ENCODE data around the gene TMEM44. TPM values are rescaled to one million over a fixed set of nuclear protein-coding genes. Genes with fewer than 3 reads are reported as not detected.

Gene TMEM44
- total RNA-seq, 1 donor from 2014 or later, result 7.5 TPM

- peak; percentile 75 for DNase-seq
- peaks cover 37% of the 10 kb centered on the region for H3K4me1 ChIP-seq
- no peak overlapping the region for H3K4me3 ChIP-seq
- H3K9me3 ChIP-seq (replicated peaks), result no peaks in the 10 kb centered on the region
- H3K27me3 ChIP-seq (ENCODE audit: low read depth), result no peaks in the 10 kb centered on the region
- peak overlapping the region; percentile 69 for H3K27ac ChIP-seq (replicated peaks)
- H3K36me3 ChIP-seq, result no peaks in the 10 kb centered on the region
- intact Hi-C loops (cut with micrococcal nuclease), result no loop called here
- no peak for TF ChIP-seq CTCF (IDR thresholded peaks at IDR 0.05; ENCODE audit: borderline replicate concordance)
Measured at GRCh38 chr3:194579091-194579606, 54.1 kb downstream of the TMEM44 start.

GRCh38 chr3:194577986-194578905, 55.0 kb downstream of the TMEM44 start:
- Histone ChIP-seq H3K27me3 (ENCODE audit: low read depth) (no peaks in the 10 kb centered on the region), H3K27ac (replicated peaks) (peak overlapping the region; percentile 69), H3K4me1 (peaks cover 38% of the 10 kb centered on the region), H3K36me3 (no peaks in the 10 kb centered on the region), H3K4me3 (no peak overlapping the region), H3K9me3 (replicated peaks) (no peaks in the 10 kb centered on the region)
- intact Hi-C loops (cut with micrococcal nuclease), result no loop called here
- TF ChIP-seq CTCF (IDR thresholded peaks at IDR 0.05; ENCODE audit: borderline replicate concordance), result no peak
- DNase-seq, result no peak

GRCh38 chr3:194575484-194576210, 57.6 kb downstream of the TMEM44 start:
- no peak for TF ChIP-seq CTCF (IDR thresholded peaks at IDR 0.05; ENCODE audit: borderline replicate concordance)
- H3K4me3 ChIP-seq, result no peak overlapping the region
- no peaks in the 10 kb centered on the region for H3K27me3 ChIP-seq (ENCODE audit: low read depth)
- intact Hi-C loops (cut with micrococcal nuclease), result no loop called here
- H3K9me3 ChIP-seq (replicated peaks), result no peaks in the 10 kb centered on the region
- H3K4me1 ChIP-seq, result peaks cover 64% of the 10 kb centered on the region
- H3K36me3 ChIP-seq, result no peaks in the 10 kb centered on the region
- no peak for DNase-seq
- H3K27ac ChIP-seq (replicated peaks), result peak overlapping the region; percentile 45

GRCh38 chr3:194574639-194575483, 58.4 kb downstream of the TMEM44 start:
- no peak overlapping the region for H3K4me3 ChIP-seq
- DNase-seq, result no peak
- intact Hi-C loops (cut with micrococcal nuclease), result loop anchor here (5.0 kb wide), 1 partner anchor 103 kb away; no protein-coding TSS in a partner anchor
- H3K9me3 ChIP-seq (replicated peaks), result no peaks in the 10 kb centered on the region
- no peaks in the 10 kb centered on the region for H3K27me3 ChIP-seq (ENCODE audit: low read depth)
- peak overlapping the region; percentile 45 for H3K27ac ChIP-seq (replicated peaks)
- H3K4me1 ChIP-seq, result peaks cover 68% of the 10 kb centered on the region
- TF ChIP-seq CTCF (IDR thresholded peaks at IDR 0.05; ENCODE audit: borderline replicate concordance), result no peak
- no peaks in the 10 kb centered on the region for H3K36me3 ChIP-seq
